ENCODE measurements around the gene TRIM43B. TPM values are rescaled to one million over a fixed set of nuclear protein-coding genes. Genes with fewer than 3 reads are reported as not detected.

TRIM43B gene
- total RNA-seq (2022; extraction: Qiagen RNA extraction): 0.06 to 0.14 TPM (median 0.09 TPM) in 3 of 5 replicates, not detected in the others

DNA sequence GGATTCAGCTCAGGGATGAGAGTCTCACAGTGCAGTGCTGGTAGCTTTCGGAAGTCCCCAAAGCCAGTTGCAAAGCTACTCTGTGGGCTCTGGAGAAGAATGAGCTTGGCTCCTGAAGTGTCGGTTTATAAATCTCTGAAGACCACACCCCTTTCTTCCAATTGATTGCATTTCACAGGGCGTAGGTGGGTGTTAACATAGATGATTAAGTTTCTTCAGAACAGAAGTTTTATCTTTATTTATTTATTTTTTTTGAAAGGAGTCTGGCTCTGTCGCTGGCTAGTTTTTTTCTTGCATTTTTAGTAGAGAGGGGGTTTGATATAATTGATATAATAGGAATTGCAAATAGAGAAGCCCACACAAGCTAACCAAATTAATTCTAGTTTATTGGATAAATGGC is at the start of gene TRIM43B:
Gene TRIM43B (minus strand): TSS at position 101 of the 400 bp plus-strand sequence. CDS start 2,040 bp downstream, outside the sequence.

Other genes starting within 250 kb of the TRIM43B start
- 0.02 to 0.34 TPM (median 0.08 TPM) in 3 of 5 replicates, not detected in the others for gene PROM2, start 210.3 kb downstream of the TRIM43B start, total RNA-seq (2022; extraction: Qiagen RNA extraction)
- gene KCNIP3, start 187.4 kb downstream of the TRIM43B start, total RNA-seq (2022; extraction: Qiagen RNA extraction): 1.4 to 2.4 TPM (median 2.2 TPM) in 5 replicates
- gene FAHD2A, start 82.0 kb downstream of the TRIM43B start, total RNA-seq (2022; extraction: Qiagen RNA extraction): 26.7 to 32.3 TPM (median 29.4 TPM) in 5 replicates
- gene TRIM43, start 107.2 kb upstream of the TRIM43B start, total RNA-seq (2022; extraction: Qiagen RNA extraction): 0.07 to 0.23 TPM (median 0.09 TPM) in 4 of 5 replicates, not detected in the other